H9 (cell line): ENCODE data around the gene KRT24. TPM values are rescaled to one million over a fixed set of nuclear protein-coding genes. Genes with fewer than 3 reads are reported as not detected.

Experiments used
- DNase-seq: peaks from one replicate; pipeline ENCODE4 v3.0.0-alpha.2; 2017
- H2AFZ ChIP-seq: one replicate; pipeline ENCODE4 v1.6.1; 2013; ENCODE audit warnings: mild to moderate bottlenecking, low read length, control low read depth, moderate library complexity
- H2AK5ac ChIP-seq: 2 replicates; pipeline ENCODE4 v1.6.1; 2013; ENCODE audit warnings: low read length, control low read depth, mixed read lengths; ENCODE audit not compliant: insufficient read length
- H2BK120ac ChIP-seq: one replicate; pipeline ENCODE4 v1.6.1; 2013; ENCODE audit warnings: low read depth, mild to moderate bottlenecking, low read length, control low read depth, inconsistent platforms; ENCODE audit not compliant: poor library complexity, severe bottlenecking
- H2BK12ac ChIP-seq: 2 replicates; pipeline ENCODE4 v1.6.1; 2013; ENCODE audit warnings: low read length, control low read depth, mixed read lengths, low read depth; ENCODE audit not compliant: insufficient read length
- H2BK15ac ChIP-seq: 2 replicates; pipeline ENCODE4 v1.6.1; 2013; ENCODE audit warnings: low read depth, low read length, control low read depth
- H2BK20ac ChIP-seq: one replicate; pipeline ENCODE4 v1.6.1; 2013; ENCODE audit warnings: low read depth, mild to moderate bottlenecking, low read length, control low read depth, inconsistent platforms; ENCODE audit not compliant: poor library complexity, severe bottlenecking
- H2BK5ac ChIP-seq: 2 replicates; pipeline ENCODE4 v1.6.1; 2013; ENCODE audit warnings: low read length, control low read depth, mixed read lengths; ENCODE audit not compliant: insufficient read length
- H3K14ac ChIP-seq: 2 replicates; pipeline ENCODE4 v1.6.1; 2013; ENCODE audit warnings: low read length, control low read depth; ENCODE audit not compliant: insufficient read depth
- H3K18ac ChIP-seq: 2 replicates; pipeline ENCODE4 v1.6.1; 2013; ENCODE audit warnings: low read depth, mild to moderate bottlenecking, mixed read lengths, low read length, control low read depth; ENCODE audit not compliant: insufficient read length
- H3K23ac ChIP-seq: 2 replicates; pipeline ENCODE4 v1.6.1; 2013; ENCODE audit warnings: low read length, control low read depth, mixed read lengths, low read depth; ENCODE audit not compliant: insufficient read length
- H3K23me2 ChIP-seq: 2 replicates; pipeline ENCODE4 v1.6.1; 2013; ENCODE audit warnings: low read depth, mild to moderate bottlenecking, mixed read lengths, low read length, control low read depth; ENCODE audit not compliant: insufficient read length, poor library complexity, severe bottlenecking
- H3K27ac ChIP-seq: 2 replicates; pipeline ENCODE4 v1.5.1; 2013; ENCODE audit warnings: low read length, control low read depth, mixed read lengths, low read depth; ENCODE audit not compliant: insufficient read length
- H3K27me3 ChIP-seq: 2 replicates; pipeline ENCODE4 v1.6.1; 2013; ENCODE audit warnings: low read length, control low read depth, inconsistent platforms; ENCODE audit not compliant: insufficient read depth
- H3K4ac ChIP-seq: 2 replicates; pipeline ENCODE4 v1.6.1; 2013; ENCODE audit warnings: low read depth, mild to moderate bottlenecking, control low read depth, inconsistent platforms, low read length, moderate library complexity
- H3K4me1 ChIP-seq: 2 replicates; pipeline ENCODE4 v1.6.1; 2013; ENCODE audit warnings: low read length, control low read depth, inconsistent platforms; ENCODE audit not compliant: insufficient read depth
- H3K4me2 ChIP-seq: 2 replicates; pipeline ENCODE4 v1.6.1; 2013; ENCODE audit warnings: low read length, control low read depth, mixed read lengths; ENCODE audit not compliant: insufficient read length, insufficient read depth
- H3K56ac ChIP-seq: 2 replicates; pipeline ENCODE4 v1.6.1; 2013; ENCODE audit warnings: low read depth, mild to moderate bottlenecking, mixed read lengths, low read length, control low read depth; ENCODE audit not compliant: insufficient read length
- H3K79me1 ChIP-seq: 2 replicates; pipeline ENCODE4 v1.6.1; 2013; ENCODE audit warnings: low read depth, mild to moderate bottlenecking, moderate library complexity, low read length, control low read depth, inconsistent platforms; ENCODE audit not compliant: insufficient read depth, poor library complexity, severe bottlenecking
- H3K79me2 ChIP-seq: 2 replicates; pipeline ENCODE4 v1.6.1; 2013; ENCODE audit warnings: low read length, control low read depth, inconsistent platforms; ENCODE audit not compliant: insufficient read depth
- H3K9ac ChIP-seq: 2 replicates; pipeline ENCODE4 v1.6.1; 2013; ENCODE audit warnings: low read length, control low read depth, mixed read lengths; ENCODE audit not compliant: insufficient read length; ENCODE audit errors: extremely low read depth
- H3K9me3 ChIP-seq: one replicate; pipeline ENCODE4 v1.6.1; 2013; ENCODE audit warnings: low read depth, low read length, inconsistent platforms; ENCODE audit not compliant: control insufficient read depth
- H3T11ph ChIP-seq: one replicate; pipeline ENCODE4 v1.6.1; 2013; ENCODE audit warnings: mild to moderate bottlenecking, low read length, control low read depth, inconsistent platforms
- H4K20me1 ChIP-seq: one replicate; pipeline ENCODE4 v1.6.1; 2013; ENCODE audit not compliant: control insufficient read depth, insufficient read length, insufficient read depth
- H4K5ac ChIP-seq: 2 replicates; pipeline ENCODE4 v1.6.1; 2013; ENCODE audit warnings: low read depth, mild to moderate bottlenecking, mixed read lengths, low read length, control low read depth; ENCODE audit not compliant: insufficient read length
- H4K8ac ChIP-seq: replicated peaks from 2 replicates; pipeline ENCODE4 v1.6.1; 2013; ENCODE audit warnings: low read length, control low read depth, mixed read lengths, low read depth; ENCODE audit not compliant: insufficient read length
- H4K91ac ChIP-seq: 2 replicates; pipeline ENCODE4 v1.6.1; 2013; ENCODE audit warnings: low read depth, mild to moderate bottlenecking, moderate library complexity, mixed read lengths, low read length, control low read depth; ENCODE audit not compliant: insufficient read length
- H3K27ac Mint-ChIP-seq, 3 experiments: 2 replicates in 2 of 3; 3 replicates in 1 of 3; pipeline ENCODE4 v1.8.0; 2020 to 2021; ENCODE audit warnings: mixed read lengths in 3 of 3, mild to moderate bottlenecking in 1 of 3, moderate library complexity in 1 of 3
- H3K27me3 Mint-ChIP-seq: 2 replicates; pipeline ENCODE4 v1.8.0; 2021; ENCODE audit warnings: low read depth, mild to moderate bottlenecking, moderate library complexity, mixed read lengths
- H3K36me3 Mint-ChIP-seq, 3 experiments: 2 replicates in 2 of 3; 3 replicates in 1 of 3; pipeline ENCODE4 v1.8.0; 2020 to 2021; ENCODE audit warnings: low read depth in 3 of 3, mixed read lengths in 3 of 3; ENCODE audit not compliant: insufficient read depth in 1 of 3
- H3K4me1 Mint-ChIP-seq, 2 experiments: 2 replicates each; pipeline ENCODE4 v1.8.0; 2020; ENCODE audit warnings: mixed read lengths in 2 of 2
- H3K4me3 Mint-ChIP-seq, 2 experiments: 2 replicates in 1 of 2; 3 replicates in 1 of 2; pipeline ENCODE4 v1.8.0; 2020 to 2021; ENCODE audit warnings: mild to moderate bottlenecking in 2 of 2, mixed read lengths in 2 of 2, moderate library complexity in 1 of 2
- H3K9me3 Mint-ChIP-seq, 2 experiments: 2 replicates in 1 of 2; 3 replicates in 1 of 2; pipeline ENCODE4 v1.8.0; 2020; ENCODE audit warnings: mild to moderate bottlenecking in 2 of 2, mixed read lengths in 2 of 2, moderate library complexity in 1 of 2
- CTCF ChIP-seq: fragments of 200-600 bp; sonication (generic); conservative IDR thresholded peaks from 3 replicates; pipeline ENCODE4 v1.8.0; 2021; ENCODE audit warnings: antibody characterized with exemption, mild to moderate bottlenecking
- total RNA-seq: library from RNA; stranded (reverse); gene quantifications from 2 replicates; pipeline ENCODE4 v1.2.1, GENCODE V29; 2021

The KRT24 gene
- total RNA-seq, 1 experiment from 2014 or later, result not detected

- Histone ChIP-seq H3K23me2 (no peaks in the 10 kb centered on the region), H3K4ac (no peak overlapping the region), H3K9ac (no peak overlapping the region), H2BK5ac (no peak overlapping the region), H3K18ac (no peak overlapping the region), H4K5ac (no peak overlapping the region), H2BK15ac (no peak overlapping the region), H4K8ac (no peak overlapping the region), H2AFZ (no peak overlapping the region), H2AK5ac (no peak overlapping the region), H3K14ac (no peak overlapping the region), H3K56ac (no peak overlapping the region), H3K27me3 (no peaks in the 10 kb centered on the region), H3K4me1 (no peaks in the 10 kb centered on the region), H3T11ph (no peak overlapping the region), H3K79me1 (no peaks in the 10 kb centered on the region), H3K23ac (no peak overlapping the region), H4K91ac (no peak overlapping the region), H3K79me2 (no peaks in the 10 kb centered on the region), H2BK12ac (no peak overlapping the region), H4K20me1 (no peaks in the 10 kb centered on the region), H3K27ac (no peak overlapping the region), H3K9me3 (no peaks in the 10 kb centered on the region), H2BK120ac (no peak overlapping the region), H3K4me2 (no peak overlapping the region), H2BK20ac (no peak overlapping the region)
- H3K4me1 Mint-ChIP-seq, result no peaks in the 10 kb centered on the region
- peaks cover 15% of the 10 kb centered on the region for H3K27me3 Mint-ChIP-seq
- H3K36me3 Mint-ChIP-seq, result no peaks in the 10 kb centered on the region
- TF ChIP-seq CTCF, result no peak
- no peak overlapping the region for H3K27ac Mint-ChIP-seq
- no peak for DNase-seq
- H3K9me3 Mint-ChIP-seq, result no peaks in the 10 kb centered on the region
- H3K4me3 Mint-ChIP-seq, result no peak overlapping the region
These were observed 22.6 kb downstream of the KRT24 start for GRCh38 chr17:40680998-40681397.
